Cardiac fibroblast (primary cell): Measurements from ENCODE around the gene UBE2I.
A peak's percentile ranks its signal among the peaks of the same experiment; 100 is the strongest.

ENCODE experiments used
- DNase-seq, 2 donors: peaks; one replicate each; pipeline versions ENCODE4 v3.0.0 to v3.0.0-alpha.2; 2010; ENCODE audit warnings: low read depth in 2 of 2
- H3K4me3 ChIP-seq, 2 donors: replicated peaks in 1 of 2; 1 replicate in 1 of 2; 2 replicates in 1 of 2; pipeline ENCODE4 v1.5.1; 2011; ENCODE audit warnings: low read depth in 2 of 2, low read length in 2 of 2, mild to moderate bottlenecking in 2 of 2, moderate library complexity in 1 of 2
- CTCF ChIP-seq: IDR thresholded peaks from one replicate; pipeline ENCODE4 v1.5.1; 2011; ENCODE audit warnings: low read depth, mild to moderate bottlenecking, low read length, inconsistent platforms

Gene UBE2I

DNA sequence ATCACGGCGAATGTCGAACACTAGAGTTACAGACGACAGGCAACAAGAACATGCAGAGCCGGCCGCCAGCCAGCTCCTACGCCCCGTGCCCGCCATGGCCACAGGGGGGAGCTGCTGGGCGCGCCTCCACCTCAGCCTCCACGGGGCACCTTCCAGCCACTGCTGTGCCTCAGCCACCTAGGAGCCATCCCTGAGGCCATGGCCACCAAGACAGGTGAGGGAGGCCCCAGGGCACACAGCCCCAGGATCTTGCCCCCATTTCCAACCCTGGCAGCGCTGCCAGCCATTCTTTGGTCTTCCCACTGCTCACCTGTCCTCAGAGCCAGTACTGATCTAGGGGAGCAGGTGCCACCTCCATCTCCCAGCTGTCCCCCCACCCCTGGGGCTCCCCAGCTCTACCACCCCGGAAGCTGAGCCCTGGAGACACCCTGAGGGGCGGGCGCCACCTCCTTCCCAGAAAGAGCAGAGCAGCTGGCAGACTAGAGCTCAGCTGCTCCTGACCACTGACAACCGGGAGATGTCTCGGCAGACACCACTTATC lies 54.1 kb downstream of the UBE2I start:
- peak; percentile 81 for TF ChIP-seq CTCF
- DNase-seq: peak; percentile 43 to 44

DNA sequence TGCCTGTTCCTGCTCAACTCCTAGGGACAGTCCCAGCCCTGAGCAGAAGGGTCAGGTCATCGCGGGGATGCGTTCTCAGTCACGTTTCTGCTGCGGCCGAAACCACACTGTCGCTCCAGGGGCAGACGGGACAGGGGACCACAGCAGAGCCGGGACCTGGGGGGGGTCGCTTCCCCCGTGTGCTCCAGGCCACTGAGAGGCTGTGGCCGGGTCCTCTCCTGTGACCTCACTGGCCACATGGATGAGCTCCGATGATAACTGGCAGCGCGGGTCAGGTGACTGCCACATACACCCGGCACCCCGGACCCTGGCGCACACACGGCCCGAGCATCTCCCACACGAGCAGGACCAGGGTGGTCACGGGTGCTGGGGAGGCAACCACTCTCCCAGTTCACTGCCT lies 55.1 kb downstream of the UBE2I start:
- TF ChIP-seq CTCF: no peak
- H3K4me3 ChIP-seq: no peak overlapping the region
- DNase-seq: no peak

More for the DNA sequence above, 54.1 kb downstream of the UBE2I start:
- no peak overlapping the region for H3K4me3 ChIP-seq

GRCh38 chr16:1366060-1366711 lies 56.8 kb downstream of the UBE2I start:
- no peak for TF ChIP-seq CTCF
- no peak for DNase-seq
- no peak overlapping the region for H3K4me3 ChIP-seq

- DNase-seq: no peak
- no peak for TF ChIP-seq CTCF
- no peak overlapping the region for H3K4me3 ChIP-seq
Observed at GRCh38 chr16:1366712-1367299, 57.4 kb downstream of the UBE2I start.

DNA sequence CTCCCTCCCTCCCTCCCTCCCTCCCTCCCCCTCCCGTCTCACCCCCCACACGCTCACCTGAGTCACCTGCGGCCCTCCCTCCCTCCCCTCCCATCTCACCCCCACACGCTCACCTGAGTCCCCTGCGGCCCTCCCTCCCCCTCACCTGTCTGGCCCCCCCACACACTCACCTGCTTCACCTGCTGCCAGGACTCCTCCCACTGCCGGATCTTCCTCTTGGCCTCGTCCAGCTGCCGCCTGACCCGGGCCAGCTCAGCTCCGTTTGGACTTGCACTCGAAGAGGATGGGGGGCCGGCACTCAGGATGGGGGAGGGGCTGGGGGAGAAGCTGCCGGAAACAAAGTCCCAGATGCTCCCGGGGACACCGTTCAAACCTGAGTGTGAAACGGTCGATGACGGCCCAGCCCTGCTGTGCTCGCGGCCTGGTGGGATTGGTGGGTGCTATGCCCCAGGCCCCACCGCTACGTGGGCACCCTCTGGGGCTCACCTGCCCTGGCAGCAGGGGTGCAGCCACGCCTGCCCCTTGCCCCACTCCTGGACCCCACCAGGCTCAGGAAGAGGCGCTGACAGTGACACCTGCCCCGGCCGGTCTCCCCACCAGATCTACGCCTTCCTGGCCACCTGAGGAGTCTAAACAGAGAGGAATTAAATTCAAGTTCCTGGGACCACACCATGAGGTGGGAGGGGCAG lies 58.2 kb downstream of the UBE2I start:
- no peak overlapping the region for H3K4me3 ChIP-seq
- DNase-seq: no peak
- TF ChIP-seq CTCF: no peak

GRCh38 chr16:1371054-1371978 lies 61.9 kb downstream of the UBE2I start:
- no peak overlapping the region for H3K4me3 ChIP-seq
- no peak for TF ChIP-seq CTCF
- no peak for DNase-seq
